ENCODE results near the gene UBE2L6. TPM values are rescaled to one million over a fixed set of nuclear protein-coding genes. Genes with fewer than 3 reads are reported as not detected.

UBE2L6 gene
- total and polyA plus RNA-seq, 4 donors: 18.6 to 97.2 (median 65.1) TPM

- DNase-seq (ENCODE audit: low spot score): no peak
- TF ChIP-seq YY1 (IDR thresholded peaks at IDR 0.05) (no peak), JUND (IDR thresholded peaks at IDR 0.05) (no peak), HNF4A (conservative IDR thresholded peaks at IDR 0.05) (no peak), SP1 (IDR thresholded peaks at IDR 0.05) (no peak), NR2F2 (IDR thresholded peaks at IDR 0.05) (no peak), FOXA2 (IDR thresholded peaks at IDR 0.05) (no peak), RXRA (IDR thresholded peaks at IDR 0.05) (no peak), ZBTB33 (IDR thresholded peaks at IDR 0.05) (no peak), FOXA1 (IDR thresholded peaks at IDR 0.05) (no peak), MAX (IDR thresholded peaks at IDR 0.05) (no peak), RAD21 (IDR thresholded peaks at IDR 0.05) (no peak), REST (IDR thresholded peaks at IDR 0.05) (no peak), HNF4G (IDR thresholded peaks at IDR 0.05) (no peak)
- no peak overlapping the region for H3K27ac ChIP-seq (ENCODE audit: low read depth in 1 of 2, low read length in 2 of 2)
- H3K36me3 ChIP-seq (ENCODE audit: control insufficient read depth in 4 of 4, insufficient read depth in 3 of 4, low read depth in 1 of 4, low read length in 3 of 4): peaks cover 13 to 23% (median 15%) of the 10 kb centered on the region in 4 donors
- WGBS: over 99% methylated on average over 7 of the region's 7 CpGs
- H3K9me3 ChIP-seq (ENCODE audit: control insufficient read depth in 4 of 4, low read length in 3 of 4): no peaks in the 10 kb centered on the region
- no peaks in the 10 kb centered on the region for H3K4me1 ChIP-seq (ENCODE audit: control insufficient read depth in 4 of 4, insufficient read depth in 4 of 4, low read length in 3 of 4)
- no peak overlapping the region for H3K9ac ChIP-seq (ENCODE audit: low read depth in 1 of 2, low read length in 2 of 2)
- H3K4me3 ChIP-seq (ENCODE audit: low read depth in 1 of 3, low read length in 3 of 3): no peak overlapping the region
- H3K27me3 ChIP-seq (ENCODE audit: control insufficient read depth in 4 of 4, insufficient read depth in 4 of 4, low read length in 3 of 4): no peaks in the 10 kb centered on the region
Observed at GRCh38 chr11:57546451-57546850, 21.0 kb downstream of the UBE2L6 start.

GRCh38 chr11:57545883-57546282 lies 21.6 kb downstream of the UBE2L6 start:
- WGBS: 91% methylated on average over 13 of the region's 13 CpGs
- Histone ChIP-seq H3K4me1 (ENCODE audit: control insufficient read depth in 4 of 4, insufficient read depth in 4 of 4, low read length in 3 of 4) (no peaks in the 10 kb centered on the region), H3K9me3 (ENCODE audit: control insufficient read depth in 4 of 4, low read length in 3 of 4) (no peaks in the 10 kb centered on the region), H3K36me3 (ENCODE audit: control insufficient read depth in 4 of 4, insufficient read depth in 3 of 4, low read depth in 1 of 4, low read length in 3 of 4) (peaks cover 13 to 21% (median 14%) of the 10 kb centered on the region in 4 donors), H3K4me3 (ENCODE audit: low read depth in 1 of 3, low read length in 3 of 3) (no peak overlapping the region), H3K27me3 (ENCODE audit: control insufficient read depth in 4 of 4, insufficient read depth in 4 of 4, low read length in 3 of 4) (no peaks in the 10 kb centered on the region), H3K9ac (ENCODE audit: low read depth in 1 of 2, low read length in 2 of 2) (no peak overlapping the region), H3K27ac (ENCODE audit: low read depth in 1 of 2, low read length in 2 of 2) (no peak overlapping the region)
- no peak for TF ChIP-seq TAF1 (conservative IDR thresholded peaks at IDR 0.05)
- no peak for DNase-seq (ENCODE audit: low spot score)

- H3K9ac ChIP-seq (ENCODE audit: low read depth in 1 of 2, low read length in 2 of 2): no peak overlapping the region
- no peak overlapping the region for H3K27ac ChIP-seq (ENCODE audit: low read depth in 1 of 2, low read length in 2 of 2)
- H3K9me3 ChIP-seq (ENCODE audit: control insufficient read depth in 4 of 4, low read length in 3 of 4): no peaks in the 10 kb centered on the region
- H3K4me1 ChIP-seq (ENCODE audit: control insufficient read depth in 4 of 4, insufficient read depth in 4 of 4, low read length in 3 of 4): no peaks in the 10 kb centered on the region
- no peak overlapping the region for H3K4me3 ChIP-seq (ENCODE audit: low read depth in 1 of 3, low read length in 3 of 3)
- H3K27me3 ChIP-seq (ENCODE audit: control insufficient read depth in 4 of 4, insufficient read depth in 4 of 4, low read length in 3 of 4): no peaks in the 10 kb centered on the region
- DNase-seq (ENCODE audit: low spot score): no peak
- H3K36me3 ChIP-seq (ENCODE audit: control insufficient read depth in 4 of 4, insufficient read depth in 3 of 4, low read depth in 1 of 4, low read length in 3 of 4): peaks cover under 1 to 9% (median 2%) of the 10 kb centered on the region in 4 donors
- WGBS: 94% methylated on average over 6 of the region's 6 CpGs
- TF ChIP-seq JUND (IDR thresholded peaks at IDR 0.05): no peak
- no peak for TF ChIP-seq MAX (IDR thresholded peaks at IDR 0.05)
- no peak for TF ChIP-seq REST (IDR thresholded peaks at IDR 0.05)
- no peak for TF ChIP-seq GABPA (IDR thresholded peaks at IDR 0.05 in 1 of 2, conservative IDR thresholded peaks at IDR 0.05 in 1 of 2)
- TF ChIP-seq ZBTB33 (IDR thresholded peaks at IDR 0.05): no peak
- TF ChIP-seq EGR1 (IDR thresholded peaks at IDR 0.05; ENCODE audit: low read depth in 2 of 2): no peak
- TF ChIP-seq RXRA (IDR thresholded peaks at IDR 0.05): no peak
- no peak for TF ChIP-seq HNF4A (conservative IDR thresholded peaks at IDR 0.05)
- no peak for TF ChIP-seq YY1 (IDR thresholded peaks at IDR 0.05)
Observed at GRCh38 chr11:57544566-57544965, 22.9 kb downstream of the UBE2L6 start.

All from liver (tissue), 9 donors.